ENCODE results near the gene STRAP.
"Not testable (repeated sequence)": the region's sequence is repeated elsewhere in the genome, so short reads cannot be mapped to it uniquely, and the experiment has no call there.

The STRAP gene

DNA sequence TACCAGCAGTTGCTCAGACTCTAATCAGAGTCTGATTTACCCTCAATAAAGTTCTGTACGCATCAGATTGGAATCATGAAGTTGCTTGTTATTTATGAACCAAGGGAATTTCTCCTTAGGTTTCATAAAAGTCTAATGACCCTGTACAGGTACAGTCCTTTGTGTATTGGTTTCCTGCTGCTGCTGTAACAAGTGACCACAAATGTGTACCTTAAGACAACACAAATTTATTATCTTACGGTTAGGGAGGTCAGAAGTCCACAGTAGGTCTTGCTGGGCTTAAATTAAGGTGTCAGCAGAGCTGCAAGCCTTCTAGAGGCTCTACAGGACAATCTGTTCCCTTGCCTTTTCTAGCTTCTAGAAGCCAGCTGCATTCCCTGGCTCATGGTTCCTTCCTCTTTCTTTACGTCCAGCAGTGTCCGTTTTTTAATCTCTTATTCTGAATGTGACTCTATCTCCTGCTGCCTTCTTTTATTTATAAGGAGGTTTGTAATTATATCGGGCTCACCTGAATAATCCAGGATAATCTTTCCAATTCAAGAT lies 22.3 kb downstream of the STRAP start:
- no peaks in the 10 kb centered on the region for H4K20me1 ChIP-seq (ENCODE audit: insufficient read depth, low read length)
- H3K27me3 ChIP-seq (replicated peaks; ENCODE audit: insufficient read depth, low read length): no peaks in the 10 kb centered on the region
- H3K4me3 ChIP-seq (ENCODE audit: low read length): no peak overlapping the region
- no peaks in the 10 kb centered on the region for H3K9me2 ChIP-seq (replicated peaks; ENCODE audit: insufficient read depth, low read length)
- H3K27ac ChIP-seq (ENCODE audit: low read length): no peak overlapping the region
- H3K9ac ChIP-seq (ENCODE audit: low read length): no peak overlapping the region
- no peaks in the 10 kb centered on the region for H3K4me1 ChIP-seq (ENCODE audit: low read length)
- H3K36me3 ChIP-seq (replicated peaks; ENCODE audit: insufficient read depth, low read length): peaks cover 5% of the 10 kb centered on the region; the same call in 1 of the 2 replicates
- no peak overlapping the region for H2AFZ ChIP-seq (ENCODE audit: low read length)
- no peaks in the 10 kb centered on the region; the same call in 1 of the 2 replicates for H3F3A ChIP-seq (ENCODE audit: insufficient read depth, low read length)
- DNase-seq: no peak
- H3K4me2 ChIP-seq (ENCODE audit: low read depth, low read length): no peak overlapping the region
- TF ChIP-seq EZH2phosphoT487 (IDR thresholded peaks at IDR 0.05; ENCODE audit: low read length) (no peak), EZH2 (optimal IDR thresholded peaks at IDR 0.05; ENCODE audit: low read depth, low read length) (no peak)
- TF ChIP-seq, protein P1, sequence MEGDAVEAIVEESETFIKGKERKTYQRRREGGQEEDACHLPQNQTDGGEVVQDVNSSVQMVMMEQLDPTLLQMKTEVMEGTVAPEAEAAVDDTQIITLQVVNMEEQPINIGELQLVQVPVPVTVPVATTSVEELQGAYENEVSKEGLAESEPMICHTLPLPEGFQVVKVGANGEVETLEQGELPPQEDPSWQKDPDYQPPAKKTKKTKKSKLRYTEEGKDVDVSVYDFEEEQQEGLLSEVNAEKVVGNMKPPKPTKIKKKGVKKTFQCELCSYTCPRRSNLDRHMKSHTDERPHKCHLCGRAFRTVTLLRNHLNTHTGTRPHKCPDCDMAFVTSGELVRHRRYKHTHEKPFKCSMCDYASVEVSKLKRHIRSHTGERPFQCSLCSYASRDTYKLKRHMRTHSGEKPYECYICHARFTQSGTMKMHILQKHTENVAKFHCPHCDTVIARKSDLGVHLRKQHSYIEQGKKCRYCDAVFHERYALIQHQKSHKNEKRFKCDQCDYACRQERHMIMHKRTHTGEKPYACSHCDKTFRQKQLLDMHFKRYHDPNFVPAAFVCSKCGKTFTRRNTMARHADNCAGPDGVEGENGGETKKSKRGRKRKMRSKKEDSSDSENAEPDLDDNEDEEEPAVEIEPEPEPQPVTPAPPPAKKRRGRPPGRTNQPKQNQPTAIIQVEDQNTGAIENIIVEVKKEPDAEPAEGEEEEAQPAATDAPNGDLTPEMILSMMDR (IDR thresholded peaks at IDR 0.05; ENCODE audit: low read length): no peak
- 0 out of 2 replicates have a peak, but pooled peaks cover 1% of the 10 kb centered on the region for H3K79me2 ChIP-seq (ENCODE audit: low read length)
- no peaks in the 10 kb centered on the region for H3K9me3 ChIP-seq (replicated peaks; ENCODE audit: insufficient read depth, low read length)

DNA sequence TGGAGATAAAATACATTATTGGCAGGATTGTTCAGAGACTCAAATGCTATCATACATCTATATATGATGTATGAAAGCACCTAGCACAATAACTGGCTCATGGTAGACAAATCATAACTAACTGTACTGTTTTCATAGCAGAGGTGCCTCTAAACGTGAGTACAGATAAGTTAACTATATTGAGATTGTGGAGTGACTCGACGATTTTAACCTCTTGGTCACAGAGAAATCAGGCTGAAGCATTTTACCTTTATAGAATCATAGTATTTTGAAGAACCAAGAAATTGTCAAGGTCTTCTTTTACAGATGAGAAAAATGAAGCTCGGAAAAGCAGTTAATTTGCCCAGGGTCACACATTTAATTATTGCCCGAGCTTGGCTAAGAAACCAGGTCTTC lies 28.3 kb downstream of the STRAP start:
- Histone ChIP-seq H3K27ac (ENCODE audit: low read length) (no peak overlapping the region), H3K4me1 (ENCODE audit: low read length) (no peaks in the 10 kb centered on the region), H3K4me3 (ENCODE audit: low read length) (0 out of 2 replicates have a peak overlapping the region, but pooled peaks have one; percentile 65)

DNA sequence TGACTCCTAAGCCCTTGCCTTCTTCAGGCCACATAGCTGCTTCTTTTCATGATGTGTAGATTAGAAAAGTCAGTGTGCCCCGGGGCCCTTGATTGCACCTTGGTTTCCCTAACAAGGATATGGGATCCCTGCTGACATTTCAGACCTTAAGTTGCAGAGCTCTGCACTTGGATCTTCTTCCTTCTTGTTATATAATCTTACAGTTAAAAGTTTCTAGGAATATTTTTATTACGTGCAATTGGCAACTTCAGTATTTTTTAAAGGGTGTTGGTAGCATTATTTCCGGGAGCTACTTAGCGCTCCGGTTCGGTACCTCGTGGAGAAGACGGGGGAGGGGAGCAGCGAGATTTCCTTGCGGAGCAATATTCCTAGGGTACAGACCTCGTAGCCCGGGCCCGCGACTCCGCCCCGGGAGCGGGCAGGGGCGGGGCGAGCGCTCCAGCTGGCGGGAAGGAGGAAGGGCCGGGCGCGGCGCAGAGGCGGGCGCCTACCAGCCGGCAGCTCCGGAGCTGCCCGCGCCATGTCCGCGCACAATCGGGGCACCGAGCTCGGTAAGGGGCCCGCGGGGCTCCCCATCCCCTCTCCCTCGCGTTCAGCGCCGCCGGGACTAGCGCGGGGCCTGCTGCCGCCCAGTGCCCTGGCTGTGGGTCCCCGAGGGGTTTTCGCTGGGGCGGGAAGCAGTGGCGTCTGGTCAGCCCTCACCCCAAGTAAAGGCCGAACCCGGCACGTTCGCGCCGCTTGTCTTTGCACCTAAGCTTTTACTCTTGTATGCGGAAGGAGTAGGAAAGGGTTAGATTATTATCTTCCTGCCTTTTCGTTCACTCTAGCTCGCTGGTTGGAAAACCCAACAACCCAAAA lies 28.9 kb downstream of the STRAP start, which contains the start of gene DERA:
Gene DERA, plus strand, starts transcription at position 469 of the 858 bp plus-strand sequence. Its CDS starts 52 bp downstream, at position 521.
- Histone ChIP-seq H3K4me2 (ENCODE audit: low read depth, low read length) (peak within 1 kb of the TSS; percentile 64), H2AFZ (ENCODE audit: low read length) (peak within 1 kb of the TSS; percentile 81), H3K36me3 (replicated peaks; ENCODE audit: insufficient read depth, low read length) (no peaks in the 10 kb centered on the region), H3K9me3 (replicated peaks; ENCODE audit: insufficient read depth, low read length) (no peaks in the 10 kb centered on the region), H3K4me3 (ENCODE audit: low read length) (peak within 1 kb of the TSS; percentile 65), H3K27ac (ENCODE audit: low read length) (peak within 1 kb of the TSS; percentile 46; the same call in 1 of the 2 replicates), H3F3A (ENCODE audit: insufficient read depth, low read length) (peaks cover 3% of the 10 kb centered on the region; the same call in 1 of the 2 replicates), H3K79me2 (ENCODE audit: low read length) (peaks cover 9% of the 10 kb centered on the region; the same call in 1 of the 2 replicates), H3K4me1 (ENCODE audit: low read length) (no peaks in the 10 kb centered on the region), H3K9ac (ENCODE audit: low read length) (peak within 1 kb of the TSS; percentile 75), H4K20me1 (ENCODE audit: insufficient read depth, low read length) (no peaks in the 10 kb centered on the region), H3K27me3 (replicated peaks; ENCODE audit: insufficient read depth, low read length) (no peaks in the 10 kb centered on the region), H3K9me2 (replicated peaks; ENCODE audit: insufficient read depth, low read length) (no peaks in the 10 kb centered on the region)
- TF ChIP-seq, protein P1 (IDR thresholded peaks at IDR 0.05; ENCODE audit: low read length): no peak
- TF ChIP-seq EZH2phosphoT487 (IDR thresholded peaks at IDR 0.05; ENCODE audit: low read length): no peak
- TF ChIP-seq EZH2 (optimal IDR thresholded peaks at IDR 0.05; ENCODE audit: low read depth, low read length): no peak
- DNase-seq: peak; percentile 62

More for the DNA sequence above, 28.3 kb downstream of the STRAP start:
- Histone ChIP-seq H2AFZ (ENCODE audit: low read length) (peak overlapping the region; percentile 81), H3K4me2 (ENCODE audit: low read depth, low read length) (peak overlapping the region; percentile 64; the same call in 1 of the 2 replicates), H3K27me3 (replicated peaks; ENCODE audit: insufficient read depth, low read length) (no peaks in the 10 kb centered on the region), H4K20me1 (ENCODE audit: insufficient read depth, low read length) (no peaks in the 10 kb centered on the region), H3K9me2 (replicated peaks; ENCODE audit: insufficient read depth, low read length) (no peaks in the 10 kb centered on the region), H3K36me3 (replicated peaks; ENCODE audit: insufficient read depth, low read length) (no peaks in the 10 kb centered on the region), H3K9me3 (replicated peaks; ENCODE audit: insufficient read depth, low read length) (no peaks in the 10 kb centered on the region), H3F3A (ENCODE audit: insufficient read depth, low read length) (peaks cover 3% of the 10 kb centered on the region; the same call in 1 of the 2 replicates), H3K9ac (ENCODE audit: low read length) (peak overlapping the region; percentile 75; the same call in 1 of the 2 replicates), H3K79me2 (ENCODE audit: low read length) (peaks cover 9% of the 10 kb centered on the region; the same call in 1 of the 2 replicates)
- no peak for TF ChIP-seq EZH2phosphoT487 (IDR thresholded peaks at IDR 0.05; ENCODE audit: low read length)
- TF ChIP-seq EZH2 (optimal IDR thresholded peaks at IDR 0.05; ENCODE audit: low read depth, low read length): no peak
- TF ChIP-seq, protein P1 (IDR thresholded peaks at IDR 0.05; ENCODE audit: low read length): no peak
- peak; percentile 21 for DNase-seq

DNA sequence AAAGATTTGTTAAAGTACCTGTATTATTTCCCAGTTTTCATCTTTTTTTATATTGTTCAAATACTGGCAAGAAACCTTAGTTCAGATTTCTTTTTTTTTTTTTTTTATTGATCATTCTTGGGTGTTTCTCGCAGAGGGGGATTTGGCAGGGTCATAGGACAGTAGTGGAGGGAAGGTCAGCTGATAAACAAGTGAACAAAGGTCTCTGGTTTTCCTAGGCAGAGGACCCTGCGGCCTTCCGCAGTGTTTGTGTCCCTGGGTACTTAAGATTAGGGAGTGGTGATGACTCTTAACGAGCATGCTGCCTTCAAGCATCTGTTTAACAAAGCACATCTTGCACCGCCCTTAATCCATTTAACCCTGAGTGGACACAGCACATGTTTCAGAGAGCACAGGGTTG lies 29.7 kb downstream of the STRAP start:
- Histone ChIP-seq H3K4me2 (ENCODE audit: low read depth, low read length) (peak overlapping the region; percentile 64), H2AFZ (ENCODE audit: low read length) (peak overlapping the region; percentile 81), H3K9ac (ENCODE audit: low read length) (peak overlapping the region; percentile 75), H3K4me3 (ENCODE audit: low read length) (peak overlapping the region; percentile 65), H3K27ac (ENCODE audit: low read length) (peak overlapping the region; percentile 46; the same call in 1 of the 2 replicates)
- H3K4me1 ChIP-seq (ENCODE audit: low read length); H3K79me2 ChIP-seq (ENCODE audit: low read length); H3K9me3 ChIP-seq (replicated peaks; ENCODE audit: insufficient read depth, low read length); DNase-seq; H3F3A ChIP-seq (ENCODE audit: insufficient read depth, low read length); H3K27me3 ChIP-seq (replicated peaks; ENCODE audit: insufficient read depth, low read length); H3K9me2 ChIP-seq (replicated peaks; ENCODE audit: insufficient read depth, low read length); H4K20me1 ChIP-seq (ENCODE audit: insufficient read depth, low read length); H3K36me3 ChIP-seq (replicated peaks; ENCODE audit: insufficient read depth, low read length): not testable (repeated sequence)

DNA sequence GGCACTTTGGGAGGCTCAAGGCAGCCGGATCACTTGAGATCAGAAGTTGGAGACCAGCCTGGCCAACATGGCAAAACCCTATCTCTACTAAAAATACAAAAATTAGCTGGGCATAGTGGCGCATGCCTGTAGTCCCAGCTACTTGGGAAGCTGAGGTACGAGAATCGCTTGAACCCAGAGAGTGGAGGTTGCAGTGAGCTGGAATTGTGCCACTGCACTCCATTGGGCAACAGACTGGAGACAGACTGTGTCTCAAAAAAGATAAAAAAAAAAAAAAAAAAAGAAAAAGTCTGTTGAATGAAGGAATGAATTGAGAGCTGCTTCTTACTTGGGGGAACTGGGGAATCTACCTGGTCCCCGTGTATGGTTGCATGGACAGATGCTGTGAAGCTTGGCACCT lies 31.9 kb downstream of the STRAP start:
- not testable (repeated sequence) for DNase-seq; H3K4me2 ChIP-seq (ENCODE audit: low read depth, low read length); H3K9ac ChIP-seq (ENCODE audit: low read length); H3K27ac ChIP-seq (ENCODE audit: low read length); H3F3A ChIP-seq (ENCODE audit: insufficient read depth, low read length); H4K20me1 ChIP-seq (ENCODE audit: insufficient read depth, low read length); H3K4me1 ChIP-seq (ENCODE audit: low read length); H3K4me3 ChIP-seq (ENCODE audit: low read length); H3K79me2 ChIP-seq (ENCODE audit: low read length); H2AFZ ChIP-seq (ENCODE audit: low read length); H3K9me2 ChIP-seq (replicated peaks; ENCODE audit: insufficient read depth, low read length); H3K9me3 ChIP-seq (replicated peaks; ENCODE audit: insufficient read depth, low read length); H3K27me3 ChIP-seq (replicated peaks; ENCODE audit: insufficient read depth, low read length); H3K36me3 ChIP-seq (replicated peaks; ENCODE audit: insufficient read depth, low read length)
